ENCODE results near the gene NECTIN1. TPM values are rescaled to one million over a fixed set of nuclear protein-coding genes. Genes with fewer than 3 reads are reported as not detected.

Gene NECTIN1
- total and polyA plus RNA-seq, 2 of the 13 experiments (the other 11 are each of a cell fraction or from before 2014, with no cell fraction given) = 3.9 to 7.3 TPM

DNA sequence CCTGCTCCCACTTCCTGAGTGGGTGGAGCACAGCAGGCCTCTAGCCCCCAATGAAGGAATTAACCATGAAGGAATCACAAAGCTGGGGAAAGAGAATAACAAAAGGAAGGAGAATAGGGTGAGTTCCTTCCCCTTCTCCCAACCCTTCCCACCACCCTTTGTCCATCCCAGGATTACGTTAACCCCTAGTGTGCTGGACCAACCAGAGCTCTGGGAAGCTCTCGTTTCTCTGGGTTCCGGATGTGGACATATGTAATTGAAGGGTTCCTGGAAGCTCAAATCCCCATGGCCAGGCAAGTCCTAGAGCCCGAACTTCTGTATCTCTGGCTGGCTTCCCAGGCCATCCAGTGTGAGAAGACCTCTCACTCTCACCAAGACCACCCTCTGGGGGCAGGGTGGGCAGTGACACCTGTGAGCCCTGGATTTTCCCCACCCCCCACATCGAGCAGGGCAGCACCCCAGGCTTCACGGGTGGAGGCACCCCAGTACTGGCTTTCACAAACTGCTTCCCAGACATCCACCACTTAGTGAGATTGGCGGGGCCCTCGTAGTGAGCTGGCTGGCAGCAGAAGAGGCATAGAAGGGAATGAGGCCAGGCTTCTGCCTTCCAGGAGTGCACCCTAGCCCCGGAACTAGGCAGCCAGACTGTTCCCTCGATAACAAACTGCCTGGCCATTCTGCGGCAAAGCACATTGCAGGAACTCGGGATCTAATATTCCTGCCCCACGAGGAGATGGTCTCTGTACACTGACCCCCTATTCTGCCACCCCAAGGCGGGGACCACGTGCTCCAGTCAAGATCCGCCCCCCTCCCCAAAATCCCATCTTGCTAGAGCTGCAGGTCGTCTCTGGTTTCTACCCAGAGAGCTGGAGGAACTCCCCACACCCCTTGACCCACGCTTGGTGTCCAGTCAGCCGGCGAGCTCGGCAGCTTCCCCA is 2.1 kb downstream of the NECTIN1 start:
- POLR2A ChIA-PET = interaction anchor here (1.1 to 1.7 kb wide), 3 partner anchors 9 to 63 kb away, joined by 3 to 5 read pairs (median 4); no protein-coding TSS in a partner anchor
- H3K9ac ChIP-seq (ENCODE audit: insufficient read depth, low read depth, low read length) = peak overlapping the region; percentile 44; the same call in 1 of the 2 replicates

DNA sequence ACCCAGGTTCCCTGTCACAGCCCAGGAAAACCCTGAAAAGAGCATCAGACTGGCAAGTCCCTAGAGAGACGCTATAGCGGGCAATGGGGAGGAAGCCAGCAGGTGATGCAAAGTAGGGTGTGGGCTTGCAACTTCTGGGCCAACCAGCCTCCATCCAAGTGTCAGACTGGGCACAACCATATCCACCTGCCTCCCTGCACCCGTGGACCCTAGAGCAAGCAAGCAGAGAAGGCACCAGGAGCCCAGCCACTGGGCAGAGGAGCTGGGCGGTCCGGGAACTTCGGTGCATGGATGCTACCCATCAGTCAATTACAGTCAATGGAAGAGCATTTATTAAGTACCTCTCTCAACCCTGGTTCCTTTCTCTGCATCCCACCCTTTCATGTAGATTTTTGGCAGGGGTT is 2.8 kb downstream of the NECTIN1 start:
- Histone ChIP-seq H3K9me3 (ENCODE audit: low read length) (no peaks in the 10 kb centered on the region), H3K4me1 (ENCODE audit: insufficient read depth, low read length) (peaks cover 40% of the 10 kb centered on the region), H3K4me2 (ENCODE audit: low read depth, low read length) (no peak overlapping the region), H4K20me1 (ENCODE audit: insufficient read depth, low read length) (no peaks in the 10 kb centered on the region), H3K27me3 (ENCODE audit: control insufficient read depth in 1 of 2, insufficient read depth in 2 of 2, low read length in 2 of 2) (peaks cover 1 to 12% of the 10 kb centered on the region in 2 experiments; a peak in 4 of 5 replicates), H3K36me3 (replicated peaks in 1 of 2; ENCODE audit: control insufficient read depth in 1 of 2, insufficient read depth in 2 of 2, low read length in 2 of 2) (no peaks in the 10 kb centered on the region), H3K27ac (ENCODE audit: extremely low read length, insufficient read depth, low read length) (no peak overlapping the region), H3K79me2 (ENCODE audit: insufficient read depth, low read length) (no peaks in the 10 kb centered on the region), H3K4me3 (replicated peaks in 1 of 3; ENCODE audit: insufficient read depth in 1 of 3, low read depth in 2 of 3, low read length in 3 of 3) (no peak overlapping the region), H3K9ac (ENCODE audit: insufficient read depth, low read depth, low read length) (no peak overlapping the region), H2AFZ (ENCODE audit: low read length) (no peak overlapping the region)
- POLR2A ChIA-PET = interaction anchor here (1.1 kb wide), 1 partner anchor 8 kb away, joined by 3 read pairs; no protein-coding TSS in a partner anchor
- TF ChIP-seq DNMT3B (CRISPR knock-in tag; conservative IDR thresholded peaks at IDR 0.05) (no peak), PHF21A (CRISPR knock-in tag; IDR thresholded peaks at IDR 0.05) (no peak), RFX5 (IDR thresholded peaks at IDR 0.05; ENCODE audit: low read depth, low read length) (no peak), ZNF138 (CRISPR knock-in tag; IDR thresholded peaks at IDR 0.05; ENCODE audit: low read depth) (no peak)
- TF ChIP-seq, protein P1, sequence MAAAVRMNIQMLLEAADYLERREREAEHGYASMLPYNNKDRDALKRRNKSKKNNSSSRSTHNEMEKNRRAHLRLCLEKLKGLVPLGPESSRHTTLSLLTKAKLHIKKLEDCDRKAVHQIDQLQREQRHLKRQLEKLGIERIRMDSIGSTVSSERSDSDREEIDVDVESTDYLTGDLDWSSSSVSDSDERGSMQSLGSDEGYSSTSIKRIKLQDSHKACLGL (CRISPR knock-in tag; IDR thresholded peaks at IDR 0.05) = no peak
- TF ChIP-seq, protein P2, sequence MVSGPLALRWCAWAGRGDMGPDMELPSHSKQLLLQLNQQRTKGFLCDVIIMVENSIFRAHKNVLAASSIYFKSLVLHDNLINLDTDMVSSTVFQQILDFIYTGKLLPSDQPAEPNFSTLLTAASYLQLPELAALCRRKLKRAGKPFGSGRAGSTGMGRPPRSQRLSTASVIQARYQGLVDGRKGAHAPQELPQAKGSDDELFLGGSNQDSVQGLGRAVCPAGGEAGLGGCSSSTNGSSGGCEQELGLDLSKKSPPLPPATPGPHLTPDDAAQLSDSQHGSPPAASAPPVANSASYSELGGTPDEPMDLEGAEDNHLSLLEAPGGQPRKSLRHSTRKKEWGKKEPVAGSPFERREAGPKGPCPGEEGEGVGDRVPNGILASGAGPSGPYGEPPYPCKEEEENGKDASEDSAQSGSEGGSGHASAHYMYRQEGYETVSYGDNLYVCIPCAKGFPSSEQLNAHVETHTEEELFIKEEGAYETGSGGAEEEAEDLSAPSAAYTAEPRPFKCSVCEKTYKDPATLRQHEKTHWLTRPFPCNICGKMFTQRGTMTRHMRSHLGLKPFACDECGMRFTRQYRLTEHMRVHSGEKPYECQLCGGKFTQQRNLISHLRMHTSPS (CRISPR knock-in tag; IDR thresholded peaks at IDR 0.05; ENCODE audit: low read depth) = no peak
- TF ChIP-seq, protein P3, sequence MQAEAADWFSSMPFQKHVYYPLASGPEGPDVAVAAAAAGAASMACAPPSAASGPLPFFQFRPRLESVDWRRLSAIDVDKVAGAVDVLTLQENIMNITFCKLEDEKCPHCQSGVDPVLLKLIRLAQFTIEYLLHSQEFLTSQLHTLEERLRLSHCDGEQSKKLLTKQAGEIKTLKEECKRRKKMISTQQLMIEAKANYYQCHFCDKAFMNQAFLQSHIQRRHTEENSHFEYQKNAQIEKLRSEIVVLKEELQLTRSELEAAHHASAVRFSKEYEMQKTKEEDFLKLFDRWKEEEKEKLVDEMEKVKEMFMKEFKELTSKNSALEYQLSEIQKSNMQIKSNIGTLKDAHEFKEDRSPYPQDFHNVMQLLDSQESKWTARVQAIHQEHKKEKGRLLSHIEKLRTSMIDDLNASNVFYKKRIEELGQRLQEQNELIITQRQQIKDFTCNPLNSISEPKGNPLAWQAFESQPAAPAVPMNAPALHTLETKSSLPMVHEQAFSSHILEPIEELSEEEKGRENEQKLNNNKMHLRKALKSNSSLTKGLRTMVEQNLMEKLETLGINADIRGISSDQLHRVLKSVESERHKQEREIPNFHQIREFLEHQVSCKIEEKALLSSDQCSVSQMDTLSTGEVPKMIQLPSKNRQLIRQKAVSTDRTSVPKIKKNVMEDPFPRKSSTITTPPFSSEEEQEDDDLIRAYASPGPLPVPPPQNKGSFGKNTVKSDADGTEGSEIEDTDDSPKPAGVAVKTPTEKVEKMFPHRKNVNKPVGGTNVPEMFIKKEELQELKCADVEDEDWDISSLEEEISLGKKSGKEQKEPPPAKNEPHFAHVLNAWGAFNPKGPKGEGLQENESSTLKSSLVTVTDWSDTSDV (CRISPR knock-in tag; IDR thresholded peaks at IDR 0.05) = no peak
- ATAC-seq (no peak), DNase-seq (ENCODE audit: low spot score) (no peak), FAIRE-seq (no peak)
- in situ Hi-C loops (cut with HindIII; ENCODE audit: extremely low pct_ligation_motif_present, low pct_unique_long_range_greater_than_20kb) (loop anchor here (5.0 kb wide), 1 partner anchor 99 kb away; no protein-coding TSS in a partner anchor), intact Hi-C loops (cut with micrococcal nuclease; ENCODE audit: unreplicated experiment) (no loop called here)
- TSS peak; percentile 43 for BruUV-seq (replicated peaks)
- CTCF ChIA-PET (ENCODE audit: low intra/inter-chr PET ratio, low total read pairs) = no interaction called here
- 94% methylated on average over 4 of the region's 6 CpGs for WGBS (ENCODE audit: low lambda C conversion rate)

More for the DNA sequence above, 2.1 kb downstream of the NECTIN1 start:
- peak; percentile 24; the same call in 1 of the 2 replicates for TF ChIP-seq HDAC1 (CRISPR knock-in tag; IDR thresholded peaks at IDR 0.05)
- no peak for TF ChIP-seq ZNF589 (CRISPR knock-in tag; conservative IDR thresholded peaks at IDR 0.05)
- peak; percentile 52; the same call in 1 of the 2 replicates for TF ChIP-seq ZNF652 (CRISPR knock-in tag; IDR thresholded peaks at IDR 0.05; ENCODE audit: borderline replicate concordance, low read depth)
- peak overlapping the region; percentile 98 for H3K4me2 ChIP-seq (ENCODE audit: low read depth, low read length)
- in situ Hi-C loops (cut with HindIII; ENCODE audit: extremely low pct_ligation_motif_present, low pct_unique_long_range_greater_than_20kb) (loop anchor here (5.0 kb wide), 1 partner anchor 100 kb away; no protein-coding TSS in a partner anchor), intact Hi-C loops (cut with micrococcal nuclease; ENCODE audit: unreplicated experiment) (no loop called here)
- no peak overlapping the region for H2AFZ ChIP-seq (ENCODE audit: low read length)
- peaks cover 4 to 17% of the 10 kb centered on the region in 2 experiments; a peak in 4 of 5 replicates for H3K27me3 ChIP-seq (ENCODE audit: control insufficient read depth in 1 of 2, insufficient read depth in 2 of 2, low read length in 2 of 2)
- 73% methylated on average over 15 of the region's 21 CpGs for WGBS (ENCODE audit: low lambda C conversion rate)
- no peaks in the 10 kb centered on the region for H3K79me2 ChIP-seq (ENCODE audit: insufficient read depth, low read length)
- no TSS peak for BruUV-seq (replicated peaks)
- ATAC-seq = no peak
- peak overlapping the region; percentile 62 to 80 (median 73); a peak in 5 of 6 replicates for H3K4me3 ChIP-seq (replicated peaks in 1 of 3; ENCODE audit: insufficient read depth in 1 of 3, low read depth in 2 of 3, low read length in 3 of 3)
- DNase-seq (ENCODE audit: low spot score) = no peak
- CTCF ChIA-PET (ENCODE audit: low intra/inter-chr PET ratio, low total read pairs) = no interaction called here
- no peaks in the 10 kb centered on the region for H3K9me3 ChIP-seq (ENCODE audit: low read length)
- no peaks in the 10 kb centered on the region for H4K20me1 ChIP-seq (ENCODE audit: insufficient read depth, low read length)
- no peaks in the 10 kb centered on the region for H3K36me3 ChIP-seq (replicated peaks in 1 of 2; ENCODE audit: control insufficient read depth in 1 of 2, insufficient read depth in 2 of 2, low read length in 2 of 2)
- peaks cover 35% of the 10 kb centered on the region for H3K4me1 ChIP-seq (ENCODE audit: insufficient read depth, low read length)
- no peak for FAIRE-seq
- no peak overlapping the region for H3K27ac ChIP-seq (ENCODE audit: extremely low read length, insufficient read depth, low read length)

All from HepG2 (cell line).